Measurements from ENCODE around the gene PRLR.

- TF ChIP-seq CTCF (IDR thresholded peaks at IDR 0.05; ENCODE audit: low read length) (no peak), EZH2phosphoT487 (IDR thresholded peaks at IDR 0.05; ENCODE audit: low read length) (no peak)
These were observed 9.3 kb downstream of the PRLR start for GRCh38 chr5:35220967-35221366.

Data from MM.1S (cell line).